ENCODE data around the gene PRKCH. TPM values are rescaled to one million over a fixed set of nuclear protein-coding genes. Genes with fewer than 3 reads are reported as not detected.

PRKCH gene
- total RNA-seq, 4 donors from 2014 or later = 17.9 to 105 (median 63.5) TPM

DNA sequence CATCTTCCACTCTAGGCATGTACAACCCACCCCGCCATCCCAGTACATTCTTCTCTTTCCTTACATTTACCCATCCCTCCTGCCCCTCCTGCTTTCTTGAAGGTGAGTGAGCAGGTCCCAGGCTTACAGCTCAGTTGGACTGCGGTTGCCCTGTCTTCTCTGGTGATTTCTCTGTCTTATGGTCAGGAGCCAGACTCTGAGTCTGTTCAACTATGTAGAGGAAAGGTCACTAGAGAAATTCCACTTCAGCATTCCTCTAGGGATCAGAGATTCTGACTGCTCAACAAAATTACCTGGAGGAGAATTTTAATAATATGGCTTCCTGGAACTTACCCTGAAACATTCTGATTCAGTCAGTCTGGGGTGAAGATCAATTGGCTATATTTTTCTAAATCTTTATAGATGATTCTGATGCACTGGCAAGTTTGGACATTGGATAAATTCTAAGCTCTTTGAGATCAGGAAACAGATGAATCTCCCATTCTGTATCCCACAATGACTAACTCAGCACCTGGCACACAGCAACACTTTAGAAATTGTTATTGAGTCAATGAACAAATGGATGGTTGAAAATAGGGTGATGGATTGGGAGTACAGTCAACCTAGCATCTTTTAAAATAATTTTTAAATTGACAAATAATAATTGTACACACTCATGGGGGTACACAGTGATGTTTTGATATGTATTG is 245.3 kb downstream of the PRKCH start:
- TF ChIP-seq, protein P1, sequence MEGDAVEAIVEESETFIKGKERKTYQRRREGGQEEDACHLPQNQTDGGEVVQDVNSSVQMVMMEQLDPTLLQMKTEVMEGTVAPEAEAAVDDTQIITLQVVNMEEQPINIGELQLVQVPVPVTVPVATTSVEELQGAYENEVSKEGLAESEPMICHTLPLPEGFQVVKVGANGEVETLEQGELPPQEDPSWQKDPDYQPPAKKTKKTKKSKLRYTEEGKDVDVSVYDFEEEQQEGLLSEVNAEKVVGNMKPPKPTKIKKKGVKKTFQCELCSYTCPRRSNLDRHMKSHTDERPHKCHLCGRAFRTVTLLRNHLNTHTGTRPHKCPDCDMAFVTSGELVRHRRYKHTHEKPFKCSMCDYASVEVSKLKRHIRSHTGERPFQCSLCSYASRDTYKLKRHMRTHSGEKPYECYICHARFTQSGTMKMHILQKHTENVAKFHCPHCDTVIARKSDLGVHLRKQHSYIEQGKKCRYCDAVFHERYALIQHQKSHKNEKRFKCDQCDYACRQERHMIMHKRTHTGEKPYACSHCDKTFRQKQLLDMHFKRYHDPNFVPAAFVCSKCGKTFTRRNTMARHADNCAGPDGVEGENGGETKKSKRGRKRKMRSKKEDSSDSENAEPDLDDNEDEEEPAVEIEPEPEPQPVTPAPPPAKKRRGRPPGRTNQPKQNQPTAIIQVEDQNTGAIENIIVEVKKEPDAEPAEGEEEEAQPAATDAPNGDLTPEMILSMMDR (IDR thresholded peaks at IDR 0.05) = no peak
- TF ChIP-seq POLR2A (IDR thresholded peaks at IDR 0.05) = no peak
- DNase-seq = no peak
- Histone ChIP-seq H3K4me3 (no peak overlapping the region), H3K4me1 (no peaks in the 10 kb centered on the region), H3K36me3 (no peaks in the 10 kb centered on the region), H3K27me3 (no peaks in the 10 kb centered on the region), H3K9me3 (no peaks in the 10 kb centered on the region), H3K27ac (no peak overlapping the region)
- intact Hi-C loops (cut with DNase I; ENCODE audit: low total_unique reads) = no loop called here

DNA sequence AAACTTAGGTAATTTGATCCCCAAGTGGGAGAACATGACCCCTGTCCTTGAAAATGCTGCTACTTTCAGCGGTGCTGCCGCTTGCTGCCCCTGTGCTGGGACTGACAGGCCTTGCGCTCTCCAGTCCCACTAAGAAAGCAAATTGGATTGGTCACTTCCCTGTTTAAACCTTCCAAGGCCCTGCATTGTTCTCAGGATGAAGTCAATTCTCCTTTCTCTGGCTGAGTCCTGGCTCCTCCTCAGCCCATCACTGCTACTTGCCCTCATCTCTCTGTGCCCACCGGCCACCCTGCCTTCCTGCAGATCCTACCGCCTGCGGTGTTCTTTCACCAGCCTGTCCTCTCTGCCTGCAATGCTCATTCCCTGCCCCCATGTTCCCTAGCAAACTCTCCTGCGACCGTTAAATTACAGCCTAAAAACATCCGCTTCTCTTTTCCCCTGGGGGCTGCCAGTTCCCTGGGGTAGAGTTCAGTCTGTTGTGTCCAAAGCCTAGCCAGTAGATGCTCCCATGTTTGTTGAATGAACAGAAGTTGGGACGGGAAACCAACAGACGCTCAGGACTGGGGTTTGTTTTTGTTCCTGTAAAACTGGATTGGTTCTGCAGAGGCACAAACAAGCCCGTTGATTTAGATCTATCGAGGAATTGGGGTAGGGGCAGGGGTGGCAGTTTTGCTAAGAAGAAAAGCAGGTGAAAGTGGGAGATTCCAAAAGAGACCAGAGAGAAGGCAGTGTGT is 246.6 kb downstream of the PRKCH start:
- TF ChIP-seq POLR2A (IDR thresholded peaks at IDR 0.05) = no peak
- TF ChIP-seq, protein P1 (IDR thresholded peaks at IDR 0.05) = no peak
- no peak overlapping the region for H3K27ac ChIP-seq
- DNase-seq = no peak
- H3K9me3 ChIP-seq = no peaks in the 10 kb centered on the region
- H3K4me3 ChIP-seq = no peak overlapping the region
- H3K4me1 ChIP-seq = no peaks in the 10 kb centered on the region
- H3K27me3 ChIP-seq = no peaks in the 10 kb centered on the region
- intact Hi-C loops (cut with DNase I; ENCODE audit: low total_unique reads) = no loop called here
- no peaks in the 10 kb centered on the region for H3K36me3 ChIP-seq

DNA sequence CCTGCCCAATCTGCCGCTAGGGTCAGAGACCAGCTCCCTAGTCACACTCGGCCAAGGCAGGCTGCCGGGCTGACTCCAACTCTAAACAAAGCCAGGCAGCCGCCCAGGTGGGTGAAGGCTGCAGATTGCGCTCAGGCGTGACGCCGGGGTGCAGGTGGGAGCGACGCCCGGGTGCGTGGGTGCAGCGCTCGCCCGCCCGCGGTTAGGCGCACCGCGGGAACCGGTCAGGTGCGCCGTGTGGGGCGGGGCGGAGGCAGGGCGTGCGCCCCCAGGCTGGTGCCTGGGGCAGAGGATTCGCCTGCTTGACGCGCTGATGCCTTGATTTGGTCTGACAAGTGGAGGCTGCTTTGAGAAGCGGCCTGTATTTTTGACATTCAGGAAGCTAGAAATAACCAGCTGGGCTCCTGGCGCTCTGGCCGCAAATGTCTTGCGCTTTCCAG is 247.2 kb downstream of the PRKCH start:
- Histone ChIP-seq H3K4me1 (no peaks in the 10 kb centered on the region), H3K36me3 (no peaks in the 10 kb centered on the region), H3K27ac (no peak overlapping the region), H3K4me3 (no peak overlapping the region), H3K9me3 (no peaks in the 10 kb centered on the region), H3K27me3 (no peaks in the 10 kb centered on the region)
- intact Hi-C loops (cut with DNase I; ENCODE audit: low total_unique reads) = no loop called here
- TF ChIP-seq, protein P1 (IDR thresholded peaks at IDR 0.05) = no peak
- no peak for TF ChIP-seq POLR2A (IDR thresholded peaks at IDR 0.05)
- DNase-seq = no peak

DNA sequence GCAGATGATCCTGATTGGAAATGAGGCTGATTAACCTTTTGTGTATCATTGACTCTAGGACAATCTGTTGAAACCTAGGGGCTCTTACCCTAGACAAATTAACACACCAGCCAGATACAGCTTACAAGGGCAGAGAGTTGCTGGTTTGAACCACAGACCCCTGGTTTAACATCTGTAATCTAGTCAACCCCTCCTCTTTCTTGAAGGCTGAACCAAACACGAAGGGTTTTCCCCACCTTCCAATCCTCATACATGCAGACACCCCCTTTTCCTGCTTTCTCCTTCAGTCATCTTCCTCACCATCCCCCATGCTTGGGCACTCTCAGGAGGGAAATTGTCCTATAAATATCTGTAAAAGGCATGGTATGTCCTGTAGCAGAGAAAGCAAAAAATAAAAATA is 247.9 kb downstream of the PRKCH start:
- H3K4me1 ChIP-seq = no peaks in the 10 kb centered on the region
- no peaks in the 10 kb centered on the region for H3K27me3 ChIP-seq
- H3K36me3 ChIP-seq = no peaks in the 10 kb centered on the region
- DNase-seq = no peak
- H3K9me3 ChIP-seq = no peaks in the 10 kb centered on the region
- H3K27ac ChIP-seq = no peak overlapping the region
- intact Hi-C loops (cut with DNase I; ENCODE audit: low total_unique reads) = no loop called here
- TF ChIP-seq POLR2A (IDR thresholded peaks at IDR 0.05) = no peak
- TF ChIP-seq, protein P1 (IDR thresholded peaks at IDR 0.05) = no peak
- no peak overlapping the region for H3K4me3 ChIP-seq

DNA sequence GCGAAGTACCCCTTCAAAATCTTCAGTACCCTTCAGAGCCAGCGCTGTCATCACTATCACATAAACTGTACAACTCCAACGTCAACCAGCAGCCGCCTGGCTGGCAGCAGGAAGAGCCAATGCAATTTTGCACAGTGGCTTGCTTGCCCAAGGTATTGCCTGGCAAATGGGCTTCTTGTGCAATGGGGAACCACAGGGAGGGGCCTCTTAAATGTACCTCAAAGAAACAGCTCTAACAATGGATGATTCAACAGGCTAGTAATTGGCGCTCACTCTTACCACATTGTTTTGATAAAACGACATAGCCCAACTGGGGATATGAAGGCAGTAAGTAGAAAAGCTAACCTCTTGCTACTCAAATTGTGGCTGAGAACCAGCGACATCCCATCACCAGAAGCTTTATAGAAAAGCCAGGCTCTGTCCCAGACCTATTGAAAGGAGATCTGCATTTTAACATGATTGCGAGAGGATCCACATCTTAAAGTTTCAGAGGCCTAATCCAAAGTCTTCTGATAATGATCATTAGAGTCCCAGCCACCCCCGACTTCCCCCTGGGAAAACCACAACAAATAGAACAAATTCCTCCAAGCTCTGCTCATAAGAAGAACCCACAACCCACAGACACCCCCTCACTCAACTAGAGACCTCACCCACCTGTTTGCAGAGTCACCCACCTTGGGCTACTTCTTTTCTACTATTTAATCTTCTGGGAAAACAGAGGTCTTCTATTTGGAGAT is 248.6 kb downstream of the PRKCH start:
- no peaks in the 10 kb centered on the region for H3K36me3 ChIP-seq
- no peak overlapping the region for H3K4me3 ChIP-seq
- no peak for DNase-seq
- no peaks in the 10 kb centered on the region for H3K9me3 ChIP-seq
- H3K27ac ChIP-seq = no peak overlapping the region
- no peaks in the 10 kb centered on the region for H3K27me3 ChIP-seq
- no peak for TF ChIP-seq POLR2A (IDR thresholded peaks at IDR 0.05)
- TF ChIP-seq, protein P1 (IDR thresholded peaks at IDR 0.05) = no peak
- intact Hi-C loops (cut with DNase I; ENCODE audit: low total_unique reads) = no loop called here
- H3K4me1 ChIP-seq = no peaks in the 10 kb centered on the region
